K562 (cell line): ENCODE data around the gene C1QBP. TPM values are rescaled to one million over a fixed set of nuclear protein-coding genes. Genes with fewer than 3 reads are reported as not detected.

ENCODE experiments used
- FUS ChIP-seq: fragments of 200-400 bp; formaldehyde crosslinking; optimal IDR thresholded peaks from 2 replicates; pipeline ENCODE3; 2017; ENCODE audit warnings: low read depth, low read length
- HNRNPLL ChIP-seq: fragments of 200-400 bp; formaldehyde crosslinking; IDR thresholded peaks from 2 replicates; pipeline ENCODE4 v1.6.1; 2017; ENCODE audit warnings: low read length, low read depth, mild to moderate bottlenecking; ENCODE audit not compliant: poor library complexity, severe bottlenecking
- JUND ChIP-seq, 2 experiments: IDR thresholded peaks; 2 replicates in 1 of 2; 3 replicates in 1 of 2; pipeline ENCODE4 v1.6.1; 2011; ENCODE audit warnings: borderline replicate concordance in 2 of 2, low read depth in 2 of 2, low read length in 2 of 2, improper control_type of control experiment in 1 of 2, missing biosample characterization in 1 of 2, missing genetic modification characterization in 1 of 2, missing genetic modification reagents in 1 of 2
- KDM5B ChIP-seq: fragments of 200-600 bp; sonication (generic); IDR thresholded peaks from 2 replicates; pipeline ENCODE4 v1.6.1; 2012; ENCODE audit warnings: low read depth, mild to moderate bottlenecking, moderate library complexity, low read length, control low read depth, inconsistent platforms; ENCODE audit not compliant: insufficient replicate concordance
- NFIX ChIP-seq: fragments of 250-450 bp; sonication (Bioruptor Pico); IDR thresholded peaks from 2 replicates; pipeline ENCODE4 v1.4.0; 2020; ENCODE audit warnings: low read depth, mild to moderate bottlenecking, moderate library complexity
- NR2F6 ChIP-seq: fragments of 450-650 bp; formaldehyde crosslinking; IDR thresholded peaks from 2 replicates; pipeline ENCODE4 v1.4.0; 2020; ENCODE audit warnings: mild to moderate bottlenecking
- RAD21 ChIP-seq, 2 experiments: fragments of 250-450 bp in 1 of 2; fragments of 450-650 bp in 1 of 2; sonication (Bioruptor Pico) in 1 of 2; formaldehyde crosslinking in 1 of 2; IDR thresholded peaks in 1 of 2; conservative IDR thresholded peaks in 1 of 2; 2 replicates each; pipeline versions ENCODE4 v1.4.0 to v1.8.0; 2020 to 2022; ENCODE audit warnings: mild to moderate bottlenecking in 2 of 2, moderate library complexity in 1 of 2
- TOE1 ChIP-seq, 2 experiments: fragments of 450-650 bp in 1 of 2; sonication (generic) in 1 of 2; formaldehyde crosslinking in 1 of 2; IDR thresholded peaks; 2 replicates each; pipeline versions ENCODE4 v1.7.1 to v1.8.0; 2016 to 2022; ENCODE audit warnings: borderline replicate concordance in 2 of 2, mild to moderate bottlenecking in 2 of 2, antibody characterized with exemption in 1 of 2, inconsistent platforms in 1 of 2, low read depth in 1 of 2, missing genetic modification reagents in 1 of 2, moderate library complexity in 1 of 2
- polyA plus RNA-seq, 8 experiments: library from polyadenylated mRNA; depleted of rRNA in 4 of 8; stranded (reverse) in 5 of 8; unstranded in 3 of 8; fragments of >200 nt; fragmentation: Nextera tagmentation in 2 of 8; fragmentation: Illumina TruSeq in 1 of 8; extraction: Ambion mirVana in 2 of 8; extraction: Trizol in 1 of 8; gene quantifications; 2 replicates each; pipeline versions ENCODE4 v1.2.1 to v1.2.3, GENCODE V29; 2011 to 2014; ENCODE audit warnings: inconsistent platforms in 1 of 8, missing spikeins in 1 of 8
- total RNA-seq, 7 experiments: library from RNA; depleted of rRNA in 6 of 7; stranded (reverse); fragments of >200 nt in 6 of 7; fragmentation: Illumina TruSeq in 2 of 7; extraction: Trizol in 2 of 7; gene quantifications; 2 replicates each; pipeline versions ENCODE4 v1.2.1 to v1.2.3, GENCODE V29; 2011 to 2021; ENCODE audit warnings: low replicate concordance in 1 of 7
- TF ChIP-seq, protein P1 (sequence below): sonication (generic); formaldehyde crosslinking; IDR thresholded peaks from 2 replicates; pipeline ENCODE4 v1.8.0; 2022; ENCODE audit warnings: mild to moderate bottlenecking, missing genetic modification reagents
- TF ChIP-seq, protein P2 (sequence below): sonication (generic); formaldehyde crosslinking; IDR thresholded peaks from 2 replicates; pipeline ENCODE4 v1.9.0; 2022; ENCODE audit warnings: mild to moderate bottlenecking, missing genetic modification reagents
- TF ChIP-seq, protein P3 (sequence below): fragments of 450-650 bp; IDR thresholded peaks from 2 replicates; pipeline ENCODE4 v1.6.1; 2016; ENCODE audit warnings: low read depth, mild to moderate bottlenecking, moderate library complexity
- TF ChIP-seq, protein P4 (sequence below): fragments of 200-800 bp; sonication (Bioruptor generic); IDR thresholded peaks from 2 replicates; pipeline ENCODE4 v1.6.1; 2016; ENCODE audit warnings: missing genetic modification characterization, missing compliant biosample characterization
- TF ChIP-seq, protein P5 (sequence below): fragments of 250-450 bp; sonication (Bioruptor Pico); IDR thresholded peaks from 2 replicates; pipeline ENCODE4 v1.5.0; 2021

C1QBP gene
- total and polyA plus RNA-seq, 9 of the 15 experiments (the other 6 are each of a cell fraction or from before 2014, with no cell fraction given) = 90.7 to 665 (median 414) TPM

DNA sequence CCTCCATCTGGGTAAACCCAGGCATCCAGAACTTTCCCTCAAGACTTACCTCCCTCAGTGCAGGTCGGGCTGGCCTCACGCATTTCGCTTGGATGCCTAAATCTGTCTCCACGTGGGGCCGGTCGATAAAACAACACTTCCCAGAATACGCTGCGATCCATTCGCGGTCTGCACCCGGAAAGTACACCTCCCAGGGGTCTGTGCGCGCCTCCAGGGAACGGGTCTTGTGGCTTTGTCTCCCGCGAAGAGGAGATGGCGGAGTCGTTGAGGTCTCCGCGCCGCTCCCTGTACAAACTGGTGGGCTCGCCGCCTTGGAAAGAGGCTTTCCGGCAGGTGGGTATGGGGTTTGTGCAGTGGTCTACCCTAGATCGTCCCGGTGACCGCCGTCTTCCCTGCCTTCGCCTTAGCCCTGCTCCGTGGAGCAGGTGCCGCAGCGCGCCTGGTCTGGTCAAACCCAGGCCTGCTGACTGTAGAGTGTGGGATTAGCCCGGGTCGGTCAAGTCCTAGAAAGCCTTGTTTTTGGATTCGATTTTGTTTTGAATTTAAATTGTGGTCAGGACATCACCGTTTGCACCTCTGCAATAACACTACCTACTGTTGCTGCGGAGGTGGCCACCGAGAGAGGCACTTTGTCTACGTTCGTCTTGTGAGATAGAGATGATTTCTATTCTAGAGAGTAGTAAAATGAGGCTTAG lies 18.8 kb downstream of the C1QBP start, which contains the start of gene RPAIN (continued):
- TF ChIP-seq, protein P1, sequence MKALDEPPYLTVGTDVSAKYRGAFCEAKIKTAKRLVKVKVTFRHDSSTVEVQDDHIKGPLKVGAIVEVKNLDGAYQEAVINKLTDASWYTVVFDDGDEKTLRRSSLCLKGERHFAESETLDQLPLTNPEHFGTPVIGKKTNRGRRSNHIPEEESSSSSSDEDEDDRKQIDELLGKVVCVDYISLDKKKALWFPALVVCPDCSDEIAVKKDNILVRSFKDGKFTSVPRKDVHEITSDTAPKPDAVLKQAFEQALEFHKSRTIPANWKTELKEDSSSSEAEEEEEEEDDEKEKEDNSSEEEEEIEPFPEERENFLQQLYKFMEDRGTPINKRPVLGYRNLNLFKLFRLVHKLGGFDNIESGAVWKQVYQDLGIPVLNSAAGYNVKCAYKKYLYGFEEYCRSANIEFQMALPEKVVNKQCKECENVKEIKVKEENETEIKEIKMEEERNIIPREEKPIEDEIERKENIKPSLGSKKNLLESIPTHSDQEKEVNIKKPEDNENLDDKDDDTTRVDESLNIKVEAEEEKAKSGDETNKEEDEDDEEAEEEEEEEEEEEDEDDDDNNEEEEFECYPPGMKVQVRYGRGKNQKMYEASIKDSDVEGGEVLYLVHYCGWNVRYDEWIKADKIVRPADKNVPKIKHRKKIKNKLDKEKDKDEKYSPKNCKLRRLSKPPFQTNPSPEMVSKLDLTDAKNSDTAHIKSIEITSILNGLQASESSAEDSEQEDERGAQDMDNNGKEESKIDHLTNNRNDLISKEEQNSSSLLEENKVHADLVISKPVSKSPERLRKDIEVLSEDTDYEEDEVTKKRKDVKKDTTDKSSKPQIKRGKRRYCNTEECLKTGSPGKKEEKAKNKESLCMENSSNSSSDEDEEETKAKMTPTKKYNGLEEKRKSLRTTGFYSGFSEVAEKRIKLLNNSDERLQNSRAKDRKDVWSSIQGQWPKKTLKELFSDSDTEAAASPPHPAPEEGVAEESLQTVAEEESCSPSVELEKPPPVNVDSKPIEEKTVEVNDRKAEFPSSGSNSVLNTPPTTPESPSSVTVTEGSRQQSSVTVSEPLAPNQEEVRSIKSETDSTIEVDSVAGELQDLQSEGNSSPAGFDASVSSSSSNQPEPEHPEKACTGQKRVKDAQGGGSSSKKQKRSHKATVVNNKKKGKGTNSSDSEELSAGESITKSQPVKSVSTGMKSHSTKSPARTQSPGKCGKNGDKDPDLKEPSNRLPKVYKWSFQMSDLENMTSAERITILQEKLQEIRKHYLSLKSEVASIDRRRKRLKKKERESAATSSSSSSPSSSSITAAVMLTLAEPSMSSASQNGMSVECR (CRISPR knock-in tag) = peak; percentile 96
- TF ChIP-seq KDM5B (peak; percentile 62), FUS (no peak), JUND (IDR thresholded peaks at IDR 0.05; ENCODE audit: borderline replicate concordance, low read depth, low read length) (0 out of 2 replicates have a peak, but pooled peaks have one; percentile 8), JUND (tag; IDR thresholded peaks at IDR 0.05; ENCODE audit: borderline replicate concordance, low read depth, low read length) (no peak; the same call in 2 of the 3 replicates), TOE1 (IDR thresholded peaks at IDR 0.05; ENCODE audit: borderline replicate concordance) (no peak), TOE1 (CRISPR knock-in tag; IDR thresholded peaks at IDR 0.05; ENCODE audit: borderline replicate concordance, low read depth) (no peak), NR2F6 (CRISPR knock-in tag) (no peak), RAD21 (CRISPR knock-in tag; conservative IDR thresholded peaks at IDR 0.05 in 1 of 2, IDR thresholded peaks at IDR 0.05 in 1 of 2) (no peak), HNRNPLL (peak; percentile 8), NFIX (no peak)
- TF ChIP-seq, protein P2, sequence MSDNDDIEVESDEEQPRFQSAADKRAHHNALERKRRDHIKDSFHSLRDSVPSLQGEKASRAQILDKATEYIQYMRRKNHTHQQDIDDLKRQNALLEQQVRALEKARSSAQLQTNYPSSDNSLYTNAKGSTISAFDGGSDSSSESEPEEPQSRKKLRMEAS (CRISPR knock-in tag) = peak; percentile 96
- TF ChIP-seq, protein P3, sequence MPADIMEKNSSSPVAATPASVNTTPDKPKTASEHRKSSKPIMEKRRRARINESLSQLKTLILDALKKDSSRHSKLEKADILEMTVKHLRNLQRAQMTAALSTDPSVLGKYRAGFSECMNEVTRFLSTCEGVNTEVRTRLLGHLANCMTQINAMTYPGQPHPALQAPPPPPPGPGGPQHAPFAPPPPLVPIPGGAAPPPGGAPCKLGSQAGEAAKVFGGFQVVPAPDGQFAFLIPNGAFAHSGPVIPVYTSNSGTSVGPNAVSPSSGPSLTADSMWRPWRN = no peak
- TF ChIP-seq, protein P4, sequence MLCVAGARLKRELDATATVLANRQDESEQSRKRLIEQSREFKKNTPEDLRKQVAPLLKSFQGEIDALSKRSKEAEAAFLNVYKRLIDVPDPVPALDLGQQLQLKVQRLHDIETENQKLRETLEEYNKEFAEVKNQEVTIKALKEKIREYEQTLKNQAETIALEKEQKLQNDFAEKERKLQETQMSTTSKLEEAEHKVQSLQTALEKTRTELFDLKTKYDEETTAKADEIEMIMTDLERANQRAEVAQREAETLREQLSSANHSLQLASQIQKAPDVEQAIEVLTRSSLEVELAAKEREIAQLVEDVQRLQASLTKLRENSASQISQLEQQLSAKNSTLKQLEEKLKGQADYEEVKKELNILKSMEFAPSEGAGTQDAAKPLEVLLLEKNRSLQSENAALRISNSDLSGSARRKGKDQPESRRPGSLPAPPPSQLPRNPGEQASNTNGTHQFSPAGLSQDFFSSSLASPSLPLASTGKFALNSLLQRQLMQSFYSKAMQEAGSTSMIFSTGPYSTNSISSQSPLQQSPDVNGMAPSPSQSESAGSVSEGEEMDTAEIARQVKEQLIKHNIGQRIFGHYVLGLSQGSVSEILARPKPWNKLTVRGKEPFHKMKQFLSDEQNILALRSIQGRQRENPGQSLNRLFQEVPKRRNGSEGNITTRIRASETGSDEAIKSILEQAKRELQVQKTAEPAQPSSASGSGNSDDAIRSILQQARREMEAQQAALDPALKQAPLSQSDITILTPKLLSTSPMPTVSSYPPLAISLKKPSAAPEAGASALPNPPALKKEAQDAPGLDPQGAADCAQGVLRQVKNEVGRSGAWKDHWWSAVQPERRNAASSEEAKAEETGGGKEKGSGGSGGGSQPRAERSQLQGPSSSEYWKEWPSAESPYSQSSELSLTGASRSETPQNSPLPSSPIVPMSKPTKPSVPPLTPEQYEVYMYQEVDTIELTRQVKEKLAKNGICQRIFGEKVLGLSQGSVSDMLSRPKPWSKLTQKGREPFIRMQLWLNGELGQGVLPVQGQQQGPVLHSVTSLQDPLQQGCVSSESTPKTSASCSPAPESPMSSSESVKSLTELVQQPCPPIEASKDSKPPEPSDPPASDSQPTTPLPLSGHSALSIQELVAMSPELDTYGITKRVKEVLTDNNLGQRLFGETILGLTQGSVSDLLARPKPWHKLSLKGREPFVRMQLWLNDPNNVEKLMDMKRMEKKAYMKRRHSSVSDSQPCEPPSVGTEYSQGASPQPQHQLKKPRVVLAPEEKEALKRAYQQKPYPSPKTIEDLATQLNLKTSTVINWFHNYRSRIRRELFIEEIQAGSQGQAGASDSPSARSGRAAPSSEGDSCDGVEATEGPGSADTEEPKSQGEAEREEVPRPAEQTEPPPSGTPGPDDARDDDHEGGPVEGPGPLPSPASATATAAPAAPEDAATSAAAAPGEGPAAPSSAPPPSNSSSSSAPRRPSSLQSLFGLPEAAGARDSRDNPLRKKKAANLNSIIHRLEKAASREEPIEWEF (CRISPR knock-in tag) = no peak
- TF ChIP-seq, protein P5, sequence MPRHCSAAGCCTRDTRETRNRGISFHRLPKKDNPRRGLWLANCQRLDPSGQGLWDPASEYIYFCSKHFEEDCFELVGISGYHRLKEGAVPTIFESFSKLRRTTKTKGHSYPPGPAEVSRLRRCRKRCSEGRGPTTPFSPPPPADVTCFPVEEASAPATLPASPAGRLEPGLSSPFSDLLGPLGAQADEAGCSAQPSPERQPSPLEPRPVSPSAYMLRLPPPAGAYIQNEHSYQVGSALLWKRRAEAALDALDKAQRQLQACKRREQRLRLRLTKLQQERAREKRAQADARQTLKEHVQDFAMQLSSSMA = peak; percentile 96
